Activated CD8-positive, alpha-beta memory T cell treated with anti-CD3 and anti-CD28 coated beads for 48 hours (primary cell): ENCODE results near the gene SEC23IP.
"Not testable (repeated sequence)": the region's sequence is repeated elsewhere in the genome, so short reads cannot be mapped to it uniquely, and the experiment has no call there.

Experiments used
- DNase-seq, 3 experiments: peaks; one replicate each; pipeline ENCODE4 v3.0.0-alpha.2; 2020; ENCODE audit warnings: low read depth in 2 of 3, low spot score in 2 of 3

Gene SEC23IP

GRCh38 chr10:119892188-119893065 is at the start of gene SEC23IP:
SEC23IP (plus strand) TSS chr10:119892730; CDS start chr10:119892783, 53 bp downstream.
- DNase-seq: peak; percentile 58 to 89 (median 83)

GRCh38 chr10:119845656-119846055 is 46.9 kb upstream of the SEC23IP start:
- DNase-seq: no peak

- DNase-seq: no peak
Measured at GRCh38 chr10:119849031-119849789, 43.3 kb upstream of the SEC23IP start.

- no peak for DNase-seq
Measured at GRCh38 chr10:119849944-119850343, 42.6 kb upstream of the SEC23IP start.

GRCh38 chr10:119852277-119852676 is 40.3 kb upstream of the SEC23IP start:
- no peak for DNase-seq

GRCh38 chr10:119852822-119853221 is 39.7 kb upstream of the SEC23IP start:
- no peak for DNase-seq

GRCh38 chr10:119853574-119853973 is 39.0 kb upstream of the SEC23IP start:
- DNase-seq: no peak

GRCh38 chr10:119858063-119858462 is 34.5 kb upstream of the SEC23IP start:
- no peak for DNase-seq

- DNase-seq: no peak
Measured at GRCh38 chr10:119859420-119860258, 32.9 kb upstream of the SEC23IP start.

- no peak for DNase-seq
Measured at GRCh38 chr10:119860866-119861607, 31.5 kb upstream of the SEC23IP start.

GRCh38 chr10:119862524-119862923 is 30.0 kb upstream of the SEC23IP start:
- no peak for DNase-seq

GRCh38 chr10:119863951-119864565 is 28.5 kb upstream of the SEC23IP start:
- DNase-seq: no peak

GRCh38 chr10:119865699-119866240 is 26.8 kb upstream of the SEC23IP start:
- DNase-seq: no peak

- no peak for DNase-seq
Measured at GRCh38 chr10:119867317-119867716, 25.2 kb upstream of the SEC23IP start.

- not testable (repeated sequence) for DNase-seq
Measured at GRCh38 chr10:119869398-119869797, 23.1 kb upstream of the SEC23IP start.

GRCh38 chr10:119871881-119872609 is 20.5 kb upstream of the SEC23IP start:
- DNase-seq: peak; percentile 23 to 35 (median 25)

GRCh38 chr10:119872610-119872859 is 20.0 kb upstream of the SEC23IP start, which contains the start of gene MCMBP:
MCMBP (minus strand) TSS chr10:119872843; CDS start chr10:119872584, 259 bp downstream.
- DNase-seq: no peak

- peak; percentile 64 to 80 (median 71) for DNase-seq
Measured at GRCh38 chr10:119872860-119873681, 19.5 kb upstream of the SEC23IP start.
